KMS-11 (cell line): ENCODE results near the gene CSF1R.

ENCODE experiments used
- H2AFZ ChIP-seq: fragments of 200-600 bp; sonication (generic); 2 replicates; pipeline ENCODE4 v1.6.1; 2016; ENCODE audit warnings: antibody characterized with exemption, mixed run types, low read depth
- H3K27ac ChIP-seq: fragments of 200-600 bp; sonication (generic); 2 replicates; pipeline ENCODE4 v1.6.1; 2016; ENCODE audit warnings: mild to moderate bottlenecking, mixed run types
- H3K27me3 ChIP-seq: fragments of 200-600 bp; sonication (generic); 2 replicates; pipeline ENCODE4 v1.6.1; 2017; ENCODE audit warnings: mild to moderate bottlenecking, low read depth, mixed run types, moderate library complexity; ENCODE audit not compliant: insufficient read depth
- H3K36me3 ChIP-seq: fragments of 200-600 bp; sonication (generic); 2 replicates; pipeline ENCODE4 v1.6.1; 2017; ENCODE audit warnings: mild to moderate bottlenecking, mixed run types; ENCODE audit not compliant: insufficient read depth
- H3K4me1 ChIP-seq: fragments of 200-600 bp; sonication (generic); 2 replicates; pipeline ENCODE4 v1.6.1; 2016; ENCODE audit warnings: mild to moderate bottlenecking, low read depth, mixed run types; ENCODE audit not compliant: poor library complexity, severe bottlenecking
- H3K4me2 ChIP-seq: fragments of 200-600 bp; sonication (generic); 2 replicates; pipeline ENCODE4 v1.7.0; 2016; ENCODE audit warnings: mild to moderate bottlenecking, mixed run types
- H3K4me3 ChIP-seq: fragments of 200-600 bp; sonication (generic); IDR thresholded peaks from 2 replicates; pipeline ENCODE4 v1.6.1; 2017; ENCODE audit warnings: low read depth, low read length, mixed read lengths; ENCODE audit not compliant: insufficient read depth
- H3K79me2 ChIP-seq: fragments of 200-600 bp; sonication (generic); 2 replicates; pipeline ENCODE4 v1.6.1; 2016; ENCODE audit warnings: low read depth, mixed run types; ENCODE audit not compliant: insufficient read depth
- H3K9ac ChIP-seq: fragments of 200-600 bp; sonication (generic); 2 replicates; pipeline ENCODE4 v1.6.1; 2016; ENCODE audit warnings: mild to moderate bottlenecking, mixed run types
- H4K20me1 ChIP-seq: fragments of 200-600 bp; sonication (generic); 2 replicates; pipeline ENCODE4 v1.6.1; 2016; ENCODE audit warnings: mild to moderate bottlenecking, mixed run types; ENCODE audit not compliant: insufficient read depth
- CTCF ChIP-seq: fragments of 200-600 bp; sonication (generic); conservative IDR thresholded peaks from 2 replicates; pipeline ENCODE4 v1.6.1; 2017; ENCODE audit warnings: low read depth, mild to moderate bottlenecking, antibody characterized with exemption, low read length, moderate library complexity, mixed read lengths

The CSF1R gene

GRCh38 chr5:150046031-150046430, 40.3 kb downstream of the CSF1R start:
- Histone ChIP-seq H3K36me3 (peaks cover under 1% of the 10 kb centered on the region; the same call in 1 of the 2 replicates), H3K4me2 (no peak overlapping the region), H3K9ac (no peak overlapping the region), H4K20me1 (no peaks in the 10 kb centered on the region), H3K27ac (no peak overlapping the region), H3K27me3 (no peaks in the 10 kb centered on the region), H2AFZ (no peak overlapping the region), H3K4me1 (no peaks in the 10 kb centered on the region), H3K79me2 (no peaks in the 10 kb centered on the region), H3K4me3 (no peak overlapping the region)
- no peak for TF ChIP-seq CTCF

- Histone ChIP-seq H3K4me1 (no peaks in the 10 kb centered on the region), H2AFZ (no peak overlapping the region), H3K36me3 (no peaks in the 10 kb centered on the region), H3K4me2 (no peak overlapping the region), H3K4me3 (no peak overlapping the region), H3K9ac (no peak overlapping the region), H4K20me1 (no peaks in the 10 kb centered on the region), H3K27ac (no peak overlapping the region), H3K79me2 (no peaks in the 10 kb centered on the region), H3K27me3 (no peaks in the 10 kb centered on the region)
- TF ChIP-seq CTCF = 0 out of 2 replicates have a peak, but pooled peaks have one; percentile 27
Observed at GRCh38 chr5:150045549-150045948, 40.8 kb downstream of the CSF1R start.

- Histone ChIP-seq H3K79me2 (no peaks in the 10 kb centered on the region), H3K9ac (no peak overlapping the region), H3K27me3 (no peaks in the 10 kb centered on the region), H3K4me1 (no peaks in the 10 kb centered on the region), H3K27ac (no peak overlapping the region), H4K20me1 (no peaks in the 10 kb centered on the region), H3K4me3 (no peak overlapping the region), H3K4me2 (no peak overlapping the region), H3K36me3 (no peaks in the 10 kb centered on the region), H2AFZ (no peak overlapping the region)
- TF ChIP-seq CTCF = no peak
Observed at GRCh38 chr5:150044712-150045111, 41.6 kb downstream of the CSF1R start.

GRCh38 chr5:150044329-150044681, 42.0 kb downstream of the CSF1R start:
- no peak overlapping the region for H3K27ac ChIP-seq
- H3K36me3 ChIP-seq = no peaks in the 10 kb centered on the region

More at GRCh38 chr5:150044329-150044681, 42.0 kb downstream of the CSF1R start:
- H3K9ac ChIP-seq = no peak overlapping the region
- no peak overlapping the region for H3K4me2 ChIP-seq
- no peak overlapping the region for H2AFZ ChIP-seq
- H3K79me2 ChIP-seq = no peaks in the 10 kb centered on the region
- no peaks in the 10 kb centered on the region for H4K20me1 ChIP-seq
- no peak overlapping the region for H3K4me3 ChIP-seq
- no peaks in the 10 kb centered on the region for H3K27me3 ChIP-seq
- TF ChIP-seq CTCF = no peak
- H3K4me1 ChIP-seq = no peaks in the 10 kb centered on the region
